Mesendoderm (in vitro differentiated cells): ENCODE results near the gene MYRFL.

Source experiments
- DNase-seq: peaks from one replicate; pipeline ENCODE4 v3.0.0; 2013
- H2AK5ac ChIP-seq: 2 replicates; pipeline ENCODE4 v1.6.1; 2013; ENCODE audit warnings: low read length, inconsistent platforms
- H2BK120ac ChIP-seq: 2 replicates; pipeline ENCODE4 v1.6.1; 2013; ENCODE audit warnings: low read depth, mild to moderate bottlenecking, low read length, moderate library complexity, mixed read lengths
- H2BK15ac ChIP-seq: replicated peaks from 2 replicates; pipeline ENCODE4 v1.6.1; 2013; ENCODE audit warnings: low read depth, mild to moderate bottlenecking, moderate library complexity
- H2BK5ac ChIP-seq: 2 replicates; pipeline ENCODE4 v1.6.1; 2013; ENCODE audit warnings: low read length, inconsistent platforms
- H3K18ac ChIP-seq: 2 replicates; pipeline ENCODE4 v1.6.1; 2013; ENCODE audit warnings: mild to moderate bottlenecking, low read length, mixed read lengths
- H3K23ac ChIP-seq: one replicate; pipeline ENCODE4 v1.6.1; 2013; ENCODE audit warnings: low read length
- H3K27ac ChIP-seq: 2 replicates; pipeline ENCODE4 v1.5.1; 2013; ENCODE audit warnings: low read depth, mild to moderate bottlenecking, inconsistent platforms, low read length, moderate library complexity
- H3K27me3 ChIP-seq: 2 replicates; pipeline ENCODE4 v1.6.1; 2013; ENCODE audit warnings: low read length, control low read depth, mild to moderate bottlenecking, inconsistent platforms; ENCODE audit not compliant: insufficient read depth, poor library complexity
- H3K36me3 ChIP-seq: 2 replicates; pipeline ENCODE4 v1.6.1; 2013; ENCODE audit warnings: low read length, inconsistent platforms; ENCODE audit not compliant: control insufficient read depth, insufficient read depth
- H3K4ac ChIP-seq: one replicate; pipeline ENCODE4 v1.6.1; 2013; ENCODE audit warnings: low read depth, mild to moderate bottlenecking, low read length, moderate library complexity
- H3K4me1 ChIP-seq: 2 replicates; pipeline ENCODE4 v1.6.1; 2013; ENCODE audit warnings: low read depth, low read length, inconsistent platforms; ENCODE audit not compliant: control insufficient read depth
- H3K4me2 ChIP-seq: 2 replicates; pipeline ENCODE4 v1.6.1; 2013; ENCODE audit warnings: low read length
- H3K4me3 ChIP-seq: 2 replicates; pipeline ENCODE4 v1.5.1; 2013; ENCODE audit warnings: mild to moderate bottlenecking, low read length
- H3K56ac ChIP-seq: one replicate; pipeline ENCODE4 v1.6.1; 2013; ENCODE audit warnings: low read length
- H3K79me1 ChIP-seq: 2 replicates; pipeline ENCODE4 v1.6.1; 2013; ENCODE audit warnings: low read length, inconsistent platforms
- H3K79me2 ChIP-seq: 2 replicates; pipeline ENCODE4 v1.6.1; 2013; ENCODE audit warnings: mild to moderate bottlenecking, low read length; ENCODE audit not compliant: control insufficient read depth, insufficient read depth
- H3K9ac ChIP-seq: 2 replicates; pipeline ENCODE4 v1.6.1; 2013; ENCODE audit warnings: low read length, inconsistent platforms
- H4K5ac ChIP-seq: one replicate; pipeline ENCODE4 v1.6.1; 2013; ENCODE audit warnings: low read length
- H4K8ac ChIP-seq: one replicate; pipeline ENCODE4 v1.6.1; 2013; ENCODE audit warnings: low read depth, mild to moderate bottlenecking, control low read depth, low read length, moderate library complexity
- WGBS: extraction: QIAGEN DNeasy Blood & Tissue Kit; methylation state at CpG from one replicate; pipeline ENCODE4 v1.1.7; 2013; ENCODE audit warnings: low lambda C conversion rate, missing lambda C conversion rate; ENCODE audit not compliant: insufficient coverage; ENCODE audit errors: extremely low coverage; 5-methylcytosine and 5-hydroxymethylcytosine counted together

Gene MYRFL

GRCh38 chr12:69879007-69879960 is 54.3 kb downstream of the MYRFL start:
- H4K8ac ChIP-seq, result no peak overlapping the region
- H3K27ac ChIP-seq, result no peak overlapping the region
- H3K36me3 ChIP-seq, result no peaks in the 10 kb centered on the region
- H4K5ac ChIP-seq, result no peak overlapping the region
- no peaks in the 10 kb centered on the region for H3K4me1 ChIP-seq
- H3K27me3 ChIP-seq, result no peaks in the 10 kb centered on the region
- no peak overlapping the region for H2AK5ac ChIP-seq
- H2BK15ac ChIP-seq, result peak overlapping the region; percentile 80
- peak overlapping the region; percentile 50 for H3K4ac ChIP-seq
- no peak overlapping the region for H2BK5ac ChIP-seq
- H3K79me2 ChIP-seq, result no peaks in the 10 kb centered on the region
- H3K18ac ChIP-seq, result no peak overlapping the region
- H3K4me2 ChIP-seq, result no peak overlapping the region
- H3K4me3 ChIP-seq, result no peak overlapping the region
- peak overlapping the region; percentile 26 for H3K9ac ChIP-seq
- H3K79me1 ChIP-seq, result no peaks in the 10 kb centered on the region
- DNase-seq, result peak; percentile 76
- H3K23ac ChIP-seq, result no peak overlapping the region
- no CpG with 5 or more reads among the region's 23 CpGs for WGBS
- H2BK120ac ChIP-seq, result no peak overlapping the region
- peak overlapping the region; percentile 45 for H3K56ac ChIP-seq

GRCh38 chr12:69880571-69880970 is 55.5 kb downstream of the MYRFL start:
- no peaks in the 10 kb centered on the region for H3K4me1 ChIP-seq
- no peak overlapping the region for H3K4ac ChIP-seq
- no peak overlapping the region for H2BK15ac ChIP-seq
- H4K5ac ChIP-seq, result no peak overlapping the region
- H3K23ac ChIP-seq, result no peak overlapping the region
- peak overlapping the region; percentile 76 for H3K56ac ChIP-seq
- H3K36me3 ChIP-seq, result no peaks in the 10 kb centered on the region
- H2BK5ac ChIP-seq, result no peak overlapping the region
- no peak overlapping the region for H3K18ac ChIP-seq
- H2AK5ac ChIP-seq, result peak overlapping the region; percentile 52
- no peak overlapping the region for H3K9ac ChIP-seq
- no peak overlapping the region for H3K4me2 ChIP-seq
- H3K79me1 ChIP-seq, result no peaks in the 10 kb centered on the region
- H3K27me3 ChIP-seq, result no peaks in the 10 kb centered on the region
- H4K8ac ChIP-seq, result no peak overlapping the region
- peak; percentile 77 for DNase-seq
- no CpG with 5 or more reads among the region's 4 CpGs for WGBS
- H3K79me2 ChIP-seq, result no peaks in the 10 kb centered on the region
- H3K4me3 ChIP-seq, result no peak overlapping the region
- H3K27ac ChIP-seq, result no peak overlapping the region
- no peak overlapping the region for H2BK120ac ChIP-seq

- no peak overlapping the region for H4K8ac ChIP-seq
- no peak overlapping the region for H4K5ac ChIP-seq
- H3K4me2 ChIP-seq, result no peak overlapping the region
- H3K79me1 ChIP-seq, result no peaks in the 10 kb centered on the region
- no peak overlapping the region for H2AK5ac ChIP-seq
- H3K36me3 ChIP-seq, result no peaks in the 10 kb centered on the region
- H3K4me3 ChIP-seq, result no peak overlapping the region
- WGBS, result no CpG with 5 or more reads among the region's 3 CpGs
- H2BK5ac ChIP-seq, result no peak overlapping the region
- H3K27me3 ChIP-seq, result no peaks in the 10 kb centered on the region
- H3K56ac ChIP-seq, result no peak overlapping the region
- H2BK15ac ChIP-seq, result no peak overlapping the region
- H3K23ac ChIP-seq, result no peak overlapping the region
- H3K9ac ChIP-seq, result no peak overlapping the region
- DNase-seq, result no peak
- no peaks in the 10 kb centered on the region for H3K4me1 ChIP-seq
- no peaks in the 10 kb centered on the region for H3K79me2 ChIP-seq
- H3K4ac ChIP-seq, result no peak overlapping the region
- H3K27ac ChIP-seq, result no peak overlapping the region
- H3K18ac ChIP-seq, result no peak overlapping the region
- no peak overlapping the region for H2BK120ac ChIP-seq
Measured at GRCh38 chr12:69881771-69882170, 56.7 kb downstream of the MYRFL start.

DNA sequence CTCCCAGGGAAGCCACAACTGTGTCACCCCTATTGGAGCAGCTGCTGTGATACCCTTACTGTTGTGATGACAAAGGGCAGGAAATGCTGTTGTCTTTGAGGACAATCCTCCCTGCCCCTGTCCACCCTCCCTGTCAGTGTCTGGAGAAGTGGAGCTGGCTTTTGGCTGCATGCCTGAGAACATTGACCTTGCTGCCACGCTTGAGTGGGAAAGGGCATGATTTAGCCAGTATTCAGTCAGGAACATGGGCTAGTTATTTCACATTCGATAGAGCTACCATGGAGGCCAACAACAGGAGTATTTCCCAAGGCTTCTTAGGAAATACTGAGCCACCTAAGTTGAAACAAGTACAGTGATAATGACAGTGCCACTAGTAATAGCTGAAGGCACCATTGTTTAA is 59.4 kb downstream of the MYRFL start:
- Histone ChIP-seq H3K4me1 (no peaks in the 10 kb centered on the region), H3K9ac (no peak overlapping the region), H2BK120ac (no peak overlapping the region), H4K5ac (no peak overlapping the region), H3K79me2 (no peaks in the 10 kb centered on the region), H2AK5ac (no peak overlapping the region), H3K56ac (peak overlapping the region; percentile 22), H4K8ac (no peak overlapping the region), H3K23ac (no peak overlapping the region), H3K27me3 (no peaks in the 10 kb centered on the region), H3K27ac (no peak overlapping the region), H3K4me2 (no peak overlapping the region), H2BK5ac (no peak overlapping the region), H2BK15ac (no peak overlapping the region), H3K79me1 (no peaks in the 10 kb centered on the region), H3K4ac (no peak overlapping the region), H3K36me3 (no peaks in the 10 kb centered on the region), H3K18ac (no peak overlapping the region), H3K4me3 (no peak overlapping the region)
- no peak for DNase-seq
- WGBS, result no CpG with 5 or more reads among the region's 2 CpGs

GRCh38 chr12:69885658-69886057 is 60.6 kb downstream of the MYRFL start:
- Histone ChIP-seq H3K4me3 (no peak overlapping the region), H3K4me1 (no peaks in the 10 kb centered on the region), H4K8ac (no peak overlapping the region), H3K18ac (no peak overlapping the region), H3K79me2 (no peaks in the 10 kb centered on the region), H3K4me2 (no peak overlapping the region), H4K5ac (no peak overlapping the region), H3K4ac (no peak overlapping the region), H2AK5ac (no peak overlapping the region), H2BK15ac (no peak overlapping the region), H3K23ac (no peak overlapping the region), H3K79me1 (no peaks in the 10 kb centered on the region), H3K36me3 (no peaks in the 10 kb centered on the region), H2BK5ac (no peak overlapping the region), H3K56ac (no peak overlapping the region), H3K27me3 (no peaks in the 10 kb centered on the region), H3K9ac (no peak overlapping the region), H2BK120ac (no peak overlapping the region), H3K27ac (no peak overlapping the region)
- DNase-seq, result no peak

- no peak overlapping the region for H3K18ac ChIP-seq
- H2AK5ac ChIP-seq, result no peak overlapping the region
- no peak overlapping the region for H2BK15ac ChIP-seq
- H3K79me1 ChIP-seq, result no peaks in the 10 kb centered on the region
- no peaks in the 10 kb centered on the region for H3K36me3 ChIP-seq
- no peak overlapping the region for H3K4ac ChIP-seq
- H3K56ac ChIP-seq, result no peak overlapping the region
- H4K8ac ChIP-seq, result no peak overlapping the region
- no peak overlapping the region for H4K5ac ChIP-seq
- H3K4me2 ChIP-seq, result no peak overlapping the region
- H3K9ac ChIP-seq, result no peak overlapping the region
- no peak overlapping the region for H3K27ac ChIP-seq
- no CpG with 5 or more reads among the region's 5 CpGs for WGBS
- no peak overlapping the region for H2BK5ac ChIP-seq
- H3K4me1 ChIP-seq, result no peaks in the 10 kb centered on the region
- no peaks in the 10 kb centered on the region for H3K79me2 ChIP-seq
- no peak for DNase-seq
- no peaks in the 10 kb centered on the region for H3K27me3 ChIP-seq
- H2BK120ac ChIP-seq, result no peak overlapping the region
- H3K4me3 ChIP-seq, result no peak overlapping the region
- no peak overlapping the region for H3K23ac ChIP-seq
Measured at GRCh38 chr12:69886109-69886508, 61.1 kb downstream of the MYRFL start.
